C4-2B (cell line): ENCODE results near the gene KCNT2.

Experiments
- H3K27ac ChIP-seq: fragments of 450-650 bp; 2 replicates; pipeline ENCODE4 v1.5.1; 2017
- ZFX ChIP-seq: fragments of 450-650 bp; IDR thresholded peaks from 2 replicates; pipeline ENCODE4 v1.6.1; 2017
- TF ChIP-seq, protein P1 (sequence below): fragments of 450-650 bp; conservative IDR thresholded peaks from 2 replicates; pipeline ENCODE4 v1.5.1; 2017; ENCODE audit warnings: mild to moderate bottlenecking

The KCNT2 gene

DNA sequence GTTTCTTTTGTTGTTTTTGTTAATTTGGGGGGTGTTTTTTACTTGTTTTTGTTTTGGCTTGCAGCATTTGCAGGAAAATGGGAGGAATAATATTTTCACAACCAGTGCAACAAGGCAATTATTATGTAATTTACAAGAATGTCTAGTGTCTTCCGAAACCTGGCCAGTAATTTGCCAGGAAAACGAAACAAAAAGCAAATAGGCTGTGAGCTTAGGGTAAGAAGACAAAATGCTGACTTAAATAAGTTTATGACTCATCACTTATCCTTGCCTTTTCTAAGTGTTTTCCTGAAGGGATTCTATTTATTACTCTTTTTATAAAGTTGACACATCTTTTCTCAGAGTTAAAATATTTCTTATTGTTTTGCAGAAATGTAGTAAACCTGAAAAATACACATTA, 49.8 kb downstream of the KCNT2 start:
- TF ChIP-seq ZFX, result no peak
- TF ChIP-seq, protein P1, sequence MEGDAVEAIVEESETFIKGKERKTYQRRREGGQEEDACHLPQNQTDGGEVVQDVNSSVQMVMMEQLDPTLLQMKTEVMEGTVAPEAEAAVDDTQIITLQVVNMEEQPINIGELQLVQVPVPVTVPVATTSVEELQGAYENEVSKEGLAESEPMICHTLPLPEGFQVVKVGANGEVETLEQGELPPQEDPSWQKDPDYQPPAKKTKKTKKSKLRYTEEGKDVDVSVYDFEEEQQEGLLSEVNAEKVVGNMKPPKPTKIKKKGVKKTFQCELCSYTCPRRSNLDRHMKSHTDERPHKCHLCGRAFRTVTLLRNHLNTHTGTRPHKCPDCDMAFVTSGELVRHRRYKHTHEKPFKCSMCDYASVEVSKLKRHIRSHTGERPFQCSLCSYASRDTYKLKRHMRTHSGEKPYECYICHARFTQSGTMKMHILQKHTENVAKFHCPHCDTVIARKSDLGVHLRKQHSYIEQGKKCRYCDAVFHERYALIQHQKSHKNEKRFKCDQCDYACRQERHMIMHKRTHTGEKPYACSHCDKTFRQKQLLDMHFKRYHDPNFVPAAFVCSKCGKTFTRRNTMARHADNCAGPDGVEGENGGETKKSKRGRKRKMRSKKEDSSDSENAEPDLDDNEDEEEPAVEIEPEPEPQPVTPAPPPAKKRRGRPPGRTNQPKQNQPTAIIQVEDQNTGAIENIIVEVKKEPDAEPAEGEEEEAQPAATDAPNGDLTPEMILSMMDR, result no peak
- no peak overlapping the region for H3K27ac ChIP-seq

DNA sequence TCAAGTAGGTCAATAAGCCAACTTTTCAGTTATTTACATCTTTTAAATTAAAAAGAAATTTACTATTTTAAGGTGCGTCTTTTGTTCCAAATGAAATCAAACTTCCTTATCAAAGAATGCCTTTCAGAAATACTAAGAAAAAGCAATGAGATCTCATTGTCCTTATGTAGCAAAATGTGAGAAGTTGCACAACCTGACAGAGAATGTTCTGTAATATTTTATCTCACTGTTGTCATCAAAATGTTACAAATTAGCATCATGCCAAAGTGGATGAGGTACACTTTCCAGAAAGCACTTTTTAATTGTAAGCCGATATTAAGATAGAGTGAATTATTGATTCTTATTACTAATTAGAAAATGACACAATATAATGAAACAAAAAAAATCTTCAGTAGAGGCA, 50.4 kb downstream of the KCNT2 start:
- TF ChIP-seq, protein P1, result no peak
- TF ChIP-seq ZFX, result no peak
- no peak overlapping the region for H3K27ac ChIP-seq

DNA sequence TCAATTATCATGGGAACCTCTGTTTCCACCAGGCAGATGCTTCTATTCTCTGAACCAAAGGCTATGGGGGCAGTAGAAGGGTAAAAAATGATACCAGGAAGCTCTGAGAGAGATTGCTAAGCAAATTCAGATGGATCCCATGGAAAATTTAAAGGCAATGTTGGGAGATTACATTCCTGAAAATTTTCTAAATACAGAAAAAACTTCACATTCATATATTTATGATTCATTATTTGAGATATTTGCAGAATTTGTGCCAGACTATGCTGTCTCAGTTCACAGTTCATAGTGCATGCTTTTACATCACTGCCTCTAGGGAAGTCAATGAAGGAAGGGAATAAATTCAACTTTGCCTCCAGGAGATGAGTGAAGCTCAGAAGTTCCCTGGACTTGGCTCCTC, 57.5 kb downstream of the KCNT2 start:
- H3K27ac ChIP-seq, result no peak overlapping the region
- TF ChIP-seq ZFX, result no peak
- TF ChIP-seq, protein P1, result no peak

DNA sequence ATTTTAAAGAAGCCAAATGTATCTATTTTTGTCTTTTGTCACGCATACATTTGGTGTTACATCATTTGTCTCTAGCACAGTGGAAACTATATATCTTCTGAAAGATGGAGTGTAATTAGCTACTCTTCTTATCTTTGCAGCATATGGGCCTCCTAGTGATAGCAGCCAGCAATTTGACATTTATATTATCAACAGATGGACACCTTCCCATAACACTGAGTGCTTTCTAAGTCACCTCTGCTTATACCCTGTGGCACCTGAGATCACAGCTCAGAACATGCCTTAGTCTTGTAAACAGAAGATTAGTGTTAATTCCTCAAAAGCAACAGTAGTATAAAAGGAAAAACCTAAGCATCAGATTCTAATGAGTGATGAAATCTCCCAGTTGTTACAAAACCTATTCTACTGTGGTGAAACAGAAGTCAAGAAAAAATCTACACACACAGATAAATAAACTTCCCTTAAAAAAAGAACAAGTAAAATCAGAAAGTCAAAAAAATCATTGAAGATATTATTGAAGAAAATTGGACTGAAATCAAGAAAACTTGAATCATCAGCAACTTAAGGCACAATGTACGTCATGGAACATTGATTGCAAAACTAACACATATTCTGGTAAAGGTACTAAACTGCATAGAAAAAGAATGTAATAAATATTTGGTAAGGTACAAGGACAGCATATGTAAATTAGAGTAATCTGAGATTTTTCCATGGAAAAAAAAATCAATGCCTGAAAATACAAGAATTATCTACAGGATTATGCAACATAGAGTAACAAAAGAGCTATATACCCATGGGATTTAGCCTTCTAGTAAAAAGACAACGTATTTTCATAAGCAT, 61.7 kb downstream of the KCNT2 start:
- TF ChIP-seq ZFX, result no peak
- TF ChIP-seq, protein P1, result no peak
- H3K27ac ChIP-seq, result no peak overlapping the region

DNA sequence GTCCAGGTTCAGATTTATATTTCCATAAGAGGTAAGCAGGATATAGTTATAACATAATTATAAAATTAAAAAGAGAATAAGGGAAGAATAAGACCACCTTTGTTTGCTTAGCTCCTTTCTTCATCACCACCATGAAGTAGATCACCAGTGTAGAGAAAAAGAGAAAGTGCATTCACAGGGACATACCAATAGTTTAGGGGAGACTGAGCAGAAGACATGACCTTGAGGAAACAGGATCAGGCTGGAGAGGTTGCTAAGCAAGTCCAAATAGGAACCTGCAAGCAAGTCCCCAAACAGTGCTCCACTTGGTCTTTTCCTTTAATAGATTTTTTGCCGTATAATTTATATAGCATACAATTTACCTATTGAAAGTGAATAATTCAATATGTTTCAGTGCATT, 63.0 kb downstream of the KCNT2 start:
- no peak overlapping the region for H3K27ac ChIP-seq
- TF ChIP-seq ZFX, result no peak
- TF ChIP-seq, protein P1, result no peak

DNA sequence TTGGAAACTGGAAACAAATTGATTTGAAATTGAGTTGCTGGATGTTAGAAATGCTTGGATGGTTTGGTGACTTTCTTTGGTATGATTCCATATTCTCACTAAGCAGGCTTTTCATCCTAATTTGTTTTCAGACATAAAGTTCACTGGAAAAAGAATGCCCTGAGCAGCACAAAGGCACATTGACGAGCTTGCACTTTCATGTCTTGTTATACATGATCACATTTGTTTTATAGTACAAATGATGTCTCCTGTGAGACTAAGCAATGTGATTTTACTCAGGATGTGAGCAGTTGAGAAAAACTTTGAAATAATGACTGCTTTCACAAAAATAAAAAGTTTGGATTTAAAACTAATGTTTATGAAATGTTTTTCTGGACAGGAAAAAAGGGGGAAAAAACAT, 63.6 kb downstream of the KCNT2 start:
- TF ChIP-seq, protein P1, result no peak
- no peak for TF ChIP-seq ZFX

DNA sequence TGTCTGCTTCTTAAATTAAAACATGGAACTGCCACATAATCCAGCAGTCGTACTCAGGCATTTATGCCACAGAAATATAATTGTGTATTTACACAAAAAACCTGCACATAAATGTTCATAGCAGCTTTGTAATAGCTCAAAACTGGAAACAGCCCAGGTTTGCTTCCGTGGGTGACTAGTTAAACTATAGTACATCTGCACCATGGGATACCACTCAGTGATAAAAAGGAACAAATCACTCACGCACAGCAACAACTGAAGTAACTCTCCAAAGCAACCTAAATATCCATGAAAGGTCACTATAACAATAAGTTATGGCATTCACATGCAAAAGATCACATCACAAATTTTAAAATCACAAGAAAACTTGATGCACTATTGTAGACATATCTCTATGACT, 64.4 kb downstream of the KCNT2 start:
- no peak overlapping the region for H3K27ac ChIP-seq
- TF ChIP-seq, protein P1, result no peak
- no peak for TF ChIP-seq ZFX

More for the DNA sequence above, 63.6 kb downstream of the KCNT2 start:
- H3K27ac ChIP-seq, result no peak overlapping the region
